K562 (cell line): ENCODE measurements around the gene PACRG. TPM values are rescaled to one million over a fixed set of nuclear protein-coding genes. Genes with fewer than 3 reads are reported as not detected.

Experiments used
- ATF2 ChIP-seq: sonication (generic); formaldehyde crosslinking; IDR thresholded peaks from 2 replicates; pipeline ENCODE4 v1.8.1; 2022; ENCODE audit warnings: missing genetic modification reagents
- ATF7 ChIP-seq: fragments of 450-650 bp; IDR thresholded peaks from 2 replicates; pipeline ENCODE4 v1.7.1; 2014; ENCODE audit warnings: mild to moderate bottlenecking, moderate library complexity
- CREB1 ChIP-seq, 2 experiments: sonication (generic) in 1 of 2; formaldehyde crosslinking in 1 of 2; IDR thresholded peaks; 2 replicates each; pipeline versions ENCODE4 v1.6.1 to v1.8.0; 2012 to 2022; ENCODE audit warnings: inconsistent platforms in 1 of 2, mild to moderate bottlenecking in 1 of 2, missing genetic modification reagents in 1 of 2, moderate library complexity in 1 of 2
- CREM ChIP-seq: IDR thresholded peaks from 2 replicates; pipeline ENCODE4 v1.6.1; 2014; ENCODE audit warnings: antibody characterized with exemption, low read depth
- GATAD2A ChIP-seq: fragments of 450-650 bp; IDR thresholded peaks from 2 replicates; pipeline ENCODE4 v1.6.1; 2017
- MNT ChIP-seq, 2 experiments: fragments of 450-650 bp; conservative IDR thresholded peaks; 2 replicates each; pipeline ENCODE4 v1.6.1; 2017; ENCODE audit warnings: mild to moderate bottlenecking in 2 of 2, moderate library complexity in 2 of 2
- NCOR1 ChIP-seq: fragments of 450-650 bp; IDR thresholded peaks from 2 replicates; pipeline ENCODE4 v1.6.1; 2016; ENCODE audit warnings: mild to moderate bottlenecking, moderate library complexity
- NFYB ChIP-seq: IDR thresholded peaks from 2 replicates; pipeline ENCODE4 v1.6.1; 2011; ENCODE audit warnings: mild to moderate bottlenecking, moderate library complexity; ENCODE audit not compliant: insufficient read length; ENCODE audit errors: extremely low read depth
- NR2C2 ChIP-seq, 2 experiments: fragments of 200-800 bp in 1 of 2; sonication (Bioruptor generic) in 1 of 2; sonication (generic) in 1 of 2; formaldehyde crosslinking in 1 of 2; IDR thresholded peaks; 2 replicates each; pipeline versions ENCODE4 v1.6.1 to v1.8.0; 2016 to 2022; ENCODE audit warnings: mild to moderate bottlenecking in 1 of 2, missing compliant biosample characterization in 1 of 2, missing genetic modification characterization in 1 of 2, missing genetic modification reagents in 1 of 2
- RBM39 ChIP-seq: fragments of 200-400 bp; formaldehyde crosslinking; optimal IDR thresholded peaks from 2 replicates; pipeline ENCODE3; 2018; ENCODE audit warnings: low read depth, low read length
- REST ChIP-seq, 2 experiments: fragments of 450-650 bp; formaldehyde crosslinking in 1 of 2; IDR thresholded peaks; 2 replicates each; pipeline versions ENCODE4 v1.4.0 to v1.6.1; 2014 to 2020; ENCODE audit warnings: mild to moderate bottlenecking in 2 of 2, borderline replicate concordance in 1 of 2, low read depth in 1 of 2
- SIRT6 ChIP-seq: IDR thresholded peaks from one replicate; pipeline ENCODE4 v1.6.1; 2012; ENCODE audit warnings: low read depth, mild to moderate bottlenecking, control low read depth, inconsistent platforms, low read length, moderate library complexity
- ZNF217 ChIP-seq: sonication (generic); formaldehyde crosslinking; IDR thresholded peaks from 2 replicates; pipeline ENCODE4 v1.8.0; 2022; ENCODE audit warnings: mild to moderate bottlenecking, missing genetic modification reagents
- ZNF263 ChIP-seq: sonication (generic); formaldehyde crosslinking; IDR thresholded peaks from 2 replicates; pipeline ENCODE4 v1.8.0; 2022; ENCODE audit warnings: mild to moderate bottlenecking, missing genetic modification reagents, borderline replicate concordance
- polyA plus RNA-seq, 8 experiments: library from polyadenylated mRNA; depleted of rRNA in 4 of 8; stranded (reverse) in 5 of 8; unstranded in 3 of 8; fragments of >200 nt; fragmentation: Nextera tagmentation in 2 of 8; fragmentation: Illumina TruSeq in 1 of 8; extraction: Ambion mirVana in 2 of 8; extraction: Trizol in 1 of 8; gene quantifications; 2 replicates each; pipeline versions ENCODE4 v1.2.1 to v1.2.3, GENCODE V29; 2011 to 2014; ENCODE audit warnings: inconsistent platforms in 1 of 8, missing spikeins in 1 of 8
- total RNA-seq, 7 experiments: library from RNA; depleted of rRNA in 6 of 7; stranded (reverse); fragments of >200 nt in 6 of 7; fragmentation: Illumina TruSeq in 2 of 7; extraction: Trizol in 2 of 7; gene quantifications; 2 replicates each; pipeline versions ENCODE4 v1.2.1 to v1.2.3, GENCODE V29; 2011 to 2021; ENCODE audit warnings: low replicate concordance in 1 of 7

PACRG gene
- total and polyA plus RNA-seq, 9 of the 15 experiments (the other 6 are each of a cell fraction or from before 2014, with no cell fraction given) = 0.04 TPM; not detected in 8

GRCh38 chr6:163308629-163309440 lies 581.1 kb downstream of the PACRG start (continued):
- TF ChIP-seq MNT (conservative IDR thresholded peaks at IDR 0.05) (no peak), NFYB (peak; percentile 38), NR2C2 (CRISPR knock-in tag; IDR thresholded peaks at IDR 0.05) (no peak), NR2C2 (tag; IDR thresholded peaks at IDR 0.05) (peak; percentile 64), ATF7 (peak; percentile 96), GATAD2A (no peak), CREB1 (IDR thresholded peaks at IDR 0.05) (peak; percentile 65; the same call in 1 of the 2 replicates), CREB1 (CRISPR knock-in tag; IDR thresholded peaks at IDR 0.05) (no peak), REST (IDR thresholded peaks at IDR 0.05; ENCODE audit: borderline replicate concordance) (0 out of 2 replicates have a peak, but pooled peaks have one; percentile 7), REST (CRISPR knock-in tag; IDR thresholded peaks at IDR 0.05; ENCODE audit: low read depth) (no peak), NCOR1 (no peak), ATF2 (CRISPR knock-in tag) (peak; percentile 79; the same call in 1 of the 2 replicates), ZNF263 (CRISPR knock-in tag) (no peak), RBM39 (no peak), ZNF217 (CRISPR knock-in tag) (no peak), SIRT6 (no peak), CREM (peak; percentile 79)
